Measurements from ENCODE around the gene GAPT. TPM values are rescaled to one million over a fixed set of nuclear protein-coding genes. Genes with fewer than 3 reads are reported as not detected.

GAPT gene
- total and polyA plus RNA-seq, 3 donors from 2014 or later, result 0.58 to 1.9 (median 0.62) TPM

GRCh38 chr5:58454025-58454424 lies 37.2 kb upstream of the GAPT start:
- intact Hi-C loops (cut with DNase I; ENCODE audit: low total_unique reads), result no loop called here
- Histone ChIP-seq H3K36me3 (ENCODE audit: low read depth, missing control alignments) (no peaks in the 10 kb centered on the region), H3K27me3 (no peaks in the 10 kb centered on the region), H3K9me3 (no peaks in the 10 kb centered on the region), H3K27ac (no peak overlapping the region), H3K4me3 (no peak overlapping the region), H3K4me1 (no peaks in the 10 kb centered on the region)
- WGBS, 2 donors, result 88 to 89% methylated on average over 1 of the region's 1 CpG
- no peak for DNase-seq
- no peak for TF ChIP-seq CTCF (IDR thresholded peaks at IDR 0.05)

GRCh38 chr5:58455066-58455465 lies 36.2 kb upstream of the GAPT start:
- Histone ChIP-seq H3K27ac (no peak overlapping the region), H3K27me3 (no peaks in the 10 kb centered on the region), H3K4me1 (no peaks in the 10 kb centered on the region), H3K4me3 (no peak overlapping the region), H3K9me3 (no peaks in the 10 kb centered on the region), H3K36me3 (ENCODE audit: low read depth, missing control alignments) (no peaks in the 10 kb centered on the region)
- intact Hi-C loops (cut with DNase I; ENCODE audit: low total_unique reads), result loop anchor here (5.0 kb wide), 1 partner anchor 948 kb away; no protein-coding TSS in a partner anchor
- WGBS, 2 donors, result 80 to 87% methylated on average over 5 of the region's 5 CpGs
- no peak for DNase-seq
- no peak for TF ChIP-seq CTCF (IDR thresholded peaks at IDR 0.05)
- TF ChIP-seq POLR2A (IDR thresholded peaks at IDR 0.05), result no peak

- no peak overlapping the region for H3K27ac ChIP-seq
- no peaks in the 10 kb centered on the region for H3K4me1 ChIP-seq
- H3K27me3 ChIP-seq, result no peaks in the 10 kb centered on the region
- H3K4me3 ChIP-seq, result no peak overlapping the region
- no peak for DNase-seq
- TF ChIP-seq CTCF (IDR thresholded peaks at IDR 0.05), result no peak
- no peak for TF ChIP-seq POLR2A (IDR thresholded peaks at IDR 0.05)
- H3K9me3 ChIP-seq, result no peaks in the 10 kb centered on the region
- intact Hi-C loops (cut with DNase I; ENCODE audit: low total_unique reads), result loop anchor here (5.0 kb wide), 1 partner anchor 948 kb away; no protein-coding TSS in a partner anchor
- no peaks in the 10 kb centered on the region for H3K36me3 ChIP-seq (ENCODE audit: low read depth, missing control alignments)
- 82 to 93% methylated on average over 5 of the region's 5 CpGs for WGBS, 2 donors
Observed at GRCh38 chr5:58455480-58455879, 35.8 kb upstream of the GAPT start.

GRCh38 chr5:58456026-58456425 lies 35.2 kb upstream of the GAPT start:
- no peak overlapping the region for H3K4me3 ChIP-seq
- no peaks in the 10 kb centered on the region for H3K4me1 ChIP-seq
- no peaks in the 10 kb centered on the region for H3K27me3 ChIP-seq
- WGBS, 2 donors, result 74 to 84% methylated on average over 3 of the region's 3 CpGs
- TF ChIP-seq CTCF (IDR thresholded peaks at IDR 0.05) (no peak), POLR2A (IDR thresholded peaks at IDR 0.05) (no peak)
- H3K36me3 ChIP-seq (ENCODE audit: low read depth, missing control alignments), result no peaks in the 10 kb centered on the region
- H3K9me3 ChIP-seq, result no peaks in the 10 kb centered on the region
- intact Hi-C loops (cut with DNase I; ENCODE audit: low total_unique reads), result loop anchor here (5.0 kb wide), 1 partner anchor 949 kb away; no protein-coding TSS in a partner anchor
- H3K27ac ChIP-seq, result no peak overlapping the region
- DNase-seq, result no peak

- WGBS, 2 donors, result 85 to 92% methylated on average over 1 of the region's 1 CpG
- Histone ChIP-seq H3K27ac (no peak overlapping the region), H3K27me3 (no peaks in the 10 kb centered on the region), H3K9me3 (no peaks in the 10 kb centered on the region), H3K4me3 (no peak overlapping the region), H3K4me1 (no peaks in the 10 kb centered on the region), H3K36me3 (ENCODE audit: low read depth, missing control alignments) (no peaks in the 10 kb centered on the region)
- DNase-seq, result no peak
- TF ChIP-seq POLR2A (IDR thresholded peaks at IDR 0.05) (no peak), CTCF (IDR thresholded peaks at IDR 0.05) (no peak)
- intact Hi-C loops (cut with DNase I; ENCODE audit: low total_unique reads), result loop anchor here (5.0 kb wide), 1 partner anchor 949 kb away; no protein-coding TSS in a partner anchor
Observed at GRCh38 chr5:58456486-58456885, 34.7 kb upstream of the GAPT start.
